PC-9 (cell line): ENCODE data around the gene CA5A. TPM values are rescaled to one million over a fixed set of nuclear protein-coding genes. Genes with fewer than 3 reads are reported as not detected.

Source experiments
- BruUV-seq: library from RNA; stranded (reverse); fragments of 400-500 nt; replicated peaks from 2 replicates; lab custom pipeline; 2021; lab: Mats Ljungman, UMichigan
- CTCF ChIA-PET: fragments of 300-600 bp; sonication (Branson Sonifier 250); formaldehyde crosslinking; loops from one replicate; lab custom pipeline; 2022; ENCODE audit warnings: antibody characterized with exemption; lab: Charles Lee
- POLR2A ChIA-PET: fragments of 300-600 bp; sonication (Branson Sonifier 250); formaldehyde crosslinking; loops from one replicate; lab custom pipeline; 2022; ENCODE audit warnings: antibody characterized with exemption; ENCODE audit not compliant: unreplicated experiment; lab: Charles Lee
- DNase-seq, 2 experiments: peaks; one replicate each; pipeline versions ENCODE4 v3.0.0 to v3.0.0-alpha.2; 2015 to 2022; ENCODE audit warnings: mixed read lengths in 1 of 2
- H2AFZ ChIP-seq: fragments of 200-600 bp; sonication (generic); 2 replicates; pipeline ENCODE4 v1.8.1; 2017; ENCODE audit warnings: antibody characterized with exemption
- H3F3A ChIP-seq: fragments of 200-600 bp; sonication (generic); 2 replicates; pipeline ENCODE4 v1.8.1; 2017; ENCODE audit warnings: antibody characterized with exemption, mild to moderate bottlenecking, low read depth; ENCODE audit not compliant: insufficient read depth
- H3K27ac ChIP-seq: fragments of 200-600 bp; sonication (generic); 2 replicates; pipeline ENCODE4 v1.6.1; 2016; ENCODE audit warnings: mixed run types
- H3K27me3 ChIP-seq: fragments of 200-600 bp; sonication (generic); 2 replicates; pipeline ENCODE4 v1.6.1; 2016; ENCODE audit warnings: low read depth, mixed run types; ENCODE audit not compliant: insufficient read depth
- H3K36me3 ChIP-seq: fragments of 200-600 bp; sonication (generic); 2 replicates; pipeline ENCODE4 v1.6.1; 2016; ENCODE audit warnings: low read depth, mixed run types
- H3K4me1 ChIP-seq: fragments of 200-600 bp; sonication (generic); replicated peaks from 2 replicates; pipeline ENCODE4 v1.6.1; 2016; ENCODE audit warnings: mixed run types; ENCODE audit not compliant: insufficient read depth
- H3K4me2 ChIP-seq: fragments of 200-600 bp; sonication (generic); 2 replicates; pipeline ENCODE4 v1.6.1; 2017; ENCODE audit warnings: mixed run types
- H3K4me3 ChIP-seq: fragments of 200-600 bp; sonication (generic); 2 replicates; pipeline ENCODE4 v1.6.1; 2016; ENCODE audit warnings: mixed run types
- H3K79me2 ChIP-seq: fragments of 200-600 bp; sonication (generic); 2 replicates; pipeline ENCODE4 v1.6.1; 2017; ENCODE audit warnings: low read depth, mixed run types
- H3K9me2 ChIP-seq: fragments of 200-600 bp; sonication (generic); 2 replicates; pipeline ENCODE4 v1.8.1; 2017; ENCODE audit warnings: mild to moderate bottlenecking; ENCODE audit not compliant: insufficient read depth
- H3K9me3 ChIP-seq: fragments of 200-600 bp; sonication (generic); 2 replicates; pipeline ENCODE4 v1.8.1; 2016; ENCODE audit warnings: low read depth; ENCODE audit not compliant: insufficient read depth
- H4K20me1 ChIP-seq: fragments of 200-600 bp; sonication (generic); 2 replicates; pipeline ENCODE4 v1.8.1; 2017; ENCODE audit not compliant: insufficient read depth
- CTCF ChIP-seq: fragments of 200-600 bp; sonication (generic); conservative IDR thresholded peaks from 2 replicates; pipeline ENCODE4 v1.6.1; 2017; ENCODE audit warnings: mixed run types, antibody characterized with exemption, mild to moderate bottlenecking, moderate library complexity
- EZH2 ChIP-seq: fragments of 200-600 bp; sonication (generic); IDR thresholded peaks from 2 replicates; pipeline ENCODE4 v1.8.0; 2017; ENCODE audit warnings: antibody characterized with exemption, low read depth
- intact Hi-C: fragments of 100-400 bp; cut with micrococcal nuclease; formaldehyde crosslinking; loops from one replicate; pipeline ENCODE4 v1.10.0; 2022; ENCODE audit not compliant: unreplicated experiment
- total RNA-seq: library from RNA; stranded (reverse); gene quantifications from 2 replicates; pipeline ENCODE4 v1.2.3, GENCODE V29; 2021

CA5A gene
- total RNA-seq, 1 experiment from 2014 or later = 0.26 TPM

GRCh38 chr16:87842209-87842869 lies 94.0 kb downstream of the CA5A start:
- Histone ChIP-seq H3K27ac (no peak overlapping the region), H3K36me3 (peaks cover 16% of the 10 kb centered on the region; the same call in 1 of the 2 replicates), H3K9me3 (no peaks in the 10 kb centered on the region), H3K4me3 (no peak overlapping the region), H3K79me2 (peaks cover 48% of the 10 kb centered on the region), H3F3A (no peaks in the 10 kb centered on the region; the same call in 1 of the 2 replicates), H3K9me2 (no peaks in the 10 kb centered on the region), H2AFZ (no peak overlapping the region), H4K20me1 (peaks cover 83% of the 10 kb centered on the region), H3K4me2 (no peak overlapping the region), H3K4me1 (no peaks in the 10 kb centered on the region), H3K27me3 (no peaks in the 10 kb centered on the region)
- CTCF ChIA-PET = no interaction called here
- BruUV-seq = no TSS peak
- intact Hi-C loops = no loop called here
- DNase-seq = no peak
- POLR2A ChIA-PET = no interaction called here
- no peak for TF ChIP-seq CTCF
- TF ChIP-seq EZH2 = no peak

- peaks cover 21% of the 10 kb centered on the region; the same call in 1 of the 2 replicates for H3K36me3 ChIP-seq
Measured at GRCh38 chr16:87841340-87842208, 94.8 kb downstream of the CA5A start.

More at GRCh38 chr16:87841340-87842208, 94.8 kb downstream of the CA5A start:
- BruUV-seq = no TSS peak
- Histone ChIP-seq H3K9me2 (no peaks in the 10 kb centered on the region), H3K9me3 (no peaks in the 10 kb centered on the region), H3K4me2 (no peak overlapping the region), H2AFZ (no peak overlapping the region), H4K20me1 (peaks cover 80% of the 10 kb centered on the region), H3K27me3 (no peaks in the 10 kb centered on the region), H3K4me3 (no peak overlapping the region), H3K79me2 (peaks cover 40% of the 10 kb centered on the region), H3F3A (peaks cover 4% of the 10 kb centered on the region; the same call in 1 of the 2 replicates), H3K4me1 (no peaks in the 10 kb centered on the region), H3K27ac (no peak overlapping the region)
- DNase-seq = no peak
- ChIA-PET CTCF (no interaction called here), POLR2A (no interaction called here)
- TF ChIP-seq EZH2 = no peak
- no peak for TF ChIP-seq CTCF
- intact Hi-C loops = no loop called here
